HepG2 (cell line): Measurements from ENCODE around the gene CYP27B1. TPM values are rescaled to one million over a fixed set of nuclear protein-coding genes. Genes with fewer than 3 reads are reported as not detected.
A peak's percentile ranks its signal among the peaks of the same experiment; 100 is the strongest.

Experiments
- HNRNPH1 ChIP-seq: fragments of 200-400 bp; formaldehyde crosslinking; optimal IDR thresholded peaks from 2 replicates; pipeline ENCODE3; 2017; ENCODE audit warnings: mild to moderate bottlenecking, low read depth, low read length
- PREB ChIP-seq: sonication (generic); formaldehyde crosslinking; IDR thresholded peaks from 2 replicates; pipeline ENCODE4 v1.4.0; 2020; ENCODE audit warnings: missing genetic modification reagents
- REST ChIP-seq, 2 experiments: IDR thresholded peaks; 2 replicates each; pipeline ENCODE4 v1.6.1; 2011 to 2012; ENCODE audit warnings: low read length in 2 of 2, borderline replicate concordance in 1 of 2, low read depth in 1 of 2, mild to moderate bottlenecking in 1 of 2, moderate library complexity in 1 of 2
- SALL2 ChIP-seq: sonication (generic); formaldehyde crosslinking; IDR thresholded peaks from 2 replicates; pipeline ENCODE4 v1.8.1; 2023; ENCODE audit warnings: mild to moderate bottlenecking, missing genetic modification reagents, inconsistent platforms
- ZNF629 ChIP-seq: sonication (generic); formaldehyde crosslinking; conservative IDR thresholded peaks from 2 replicates; pipeline ENCODE4 v1.5.0; 2020; ENCODE audit warnings: missing genetic modification reagents
- ZNF660 ChIP-seq: sonication (generic); formaldehyde crosslinking; IDR thresholded peaks from 2 replicates; pipeline ENCODE4 v1.5.1; 2020; ENCODE audit warnings: mild to moderate bottlenecking, low read depth, missing genetic modification reagents, borderline replicate concordance
- polyA plus RNA-seq, 8 experiments: library from polyadenylated mRNA; depleted of rRNA in 3 of 8; stranded (reverse) in 7 of 8; unstranded in 1 of 8; fragments of >200 nt; fragmentation: Illumina TruSeq in 4 of 8; extraction: Trizol in 4 of 8; gene quantifications; 2 replicates each; pipeline versions ENCODE4 v1.2.1 to v1.2.3, GENCODE V29; 2011 to 2016; ENCODE audit warnings: low read depth in 4 of 8, missing spikeins in 1 of 8, mixed read lengths in 1 of 8; ENCODE audit not compliant: insufficient read depth in 1 of 8
- total RNA-seq, 5 experiments: library from RNA; depleted of rRNA; stranded (reverse); fragments of >200 nt; fragmentation: Illumina TruSeq; extraction: Trizol; gene quantifications; 2 replicates each; pipeline ENCODE4 v1.2.3, GENCODE V29; 2016; ENCODE audit warnings: low read depth in 1 of 5
- TF ChIP-seq, protein P1 (sequence below): sonication (generic); formaldehyde crosslinking; IDR thresholded peaks from 2 replicates; pipeline ENCODE4 v1.4.0; 2020; ENCODE audit warnings: mild to moderate bottlenecking, low read depth, missing genetic modification reagents

CYP27B1 gene
- total and polyA plus RNA-seq, 2 of the 13 experiments (the other 11 are each of a cell fraction or from before 2014, with no cell fraction given): 2.3 to 3.0 TPM

DNA sequence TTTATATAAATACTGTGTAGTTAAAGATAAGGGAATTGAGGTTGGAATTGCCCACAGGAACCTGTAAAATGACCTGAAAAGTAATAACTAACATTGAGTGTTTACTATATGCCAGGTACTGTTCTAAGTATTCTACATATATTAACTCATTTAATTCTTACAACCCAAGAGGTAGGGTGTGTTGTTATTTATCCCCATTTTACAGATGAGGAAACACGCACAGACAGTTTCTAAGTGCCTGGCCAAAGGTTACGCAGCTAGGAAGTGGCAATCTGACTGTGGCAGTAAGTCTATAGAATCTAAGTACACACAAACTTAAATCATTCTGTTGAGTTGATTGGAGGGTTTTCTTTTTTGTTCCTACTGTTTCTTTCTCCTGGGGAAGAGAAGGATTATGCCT lies 23.1 kb downstream of the CYP27B1 start (continued):
- TF ChIP-seq REST (IDR thresholded peaks at IDR 0.05; ENCODE audit: borderline replicate concordance in 1 of 2, low read depth in 1 of 2, low read length in 2 of 2) (no peak), SALL2 (no peak), ZNF629 (peak; percentile 95), PREB (CRISPR knock-in tag) (no peak), HNRNPH1 (no peak), ZNF660 (CRISPR knock-in tag) (no peak)
- TF ChIP-seq, protein P1, sequence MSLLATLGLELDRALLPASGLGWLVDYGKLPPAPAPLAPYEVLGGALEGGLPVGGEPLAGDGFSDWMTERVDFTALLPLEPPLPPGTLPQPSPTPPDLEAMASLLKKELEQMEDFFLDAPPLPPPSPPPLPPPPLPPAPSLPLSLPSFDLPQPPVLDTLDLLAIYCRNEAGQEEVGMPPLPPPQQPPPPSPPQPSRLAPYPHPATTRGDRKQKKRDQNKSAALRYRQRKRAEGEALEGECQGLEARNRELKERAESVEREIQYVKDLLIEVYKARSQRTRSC (CRISPR knock-in tag): no peak
